Glomerular visceral epithelial cell (primary cell): ENCODE measurements around the gene MGMT.

Source experiments
- DNase-seq: peaks from one replicate; pipeline ENCODE4 v3.0.0-alpha.2; 2016; ENCODE audit errors: extremely low spot score

MGMT gene

DNA sequence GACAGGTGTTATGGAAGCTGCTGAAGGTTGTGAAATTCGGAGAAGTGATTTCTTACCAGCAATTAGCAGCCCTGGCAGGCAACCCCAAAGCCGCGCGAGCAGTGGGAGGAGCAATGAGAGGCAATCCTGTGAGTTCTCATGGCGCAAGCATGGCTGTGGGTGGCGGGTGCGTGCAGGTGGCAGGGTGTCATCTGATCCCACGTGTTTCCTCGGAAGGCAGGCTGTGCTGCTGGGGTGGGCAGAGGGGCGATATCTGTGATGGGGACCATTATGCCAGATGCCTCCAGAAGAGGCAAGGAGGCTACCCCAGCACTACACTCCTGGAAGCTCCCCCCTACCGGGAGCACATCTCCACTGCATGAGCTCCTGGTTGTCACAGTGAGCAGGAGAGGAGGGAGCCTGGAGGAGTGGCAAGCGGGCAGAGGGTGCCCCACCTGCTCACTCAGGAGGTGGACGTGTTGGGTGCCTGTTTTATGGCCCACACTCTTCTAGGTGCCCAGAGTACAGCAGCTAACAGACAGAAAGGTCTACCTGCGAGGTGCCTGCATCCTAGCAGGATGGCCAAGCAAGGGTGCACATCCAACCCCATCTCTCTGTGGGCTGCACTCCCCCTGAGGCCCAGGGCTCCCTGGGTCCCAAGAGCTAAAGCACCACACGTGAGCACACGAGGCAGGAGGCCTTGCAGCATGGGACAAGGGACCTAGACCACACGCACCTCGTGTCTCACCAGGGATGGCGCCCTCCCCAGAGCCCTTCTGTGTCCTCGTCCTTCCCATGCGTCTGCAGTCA, 292.4 kb downstream of the MGMT start:
- DNase-seq, result no peak

DNA sequence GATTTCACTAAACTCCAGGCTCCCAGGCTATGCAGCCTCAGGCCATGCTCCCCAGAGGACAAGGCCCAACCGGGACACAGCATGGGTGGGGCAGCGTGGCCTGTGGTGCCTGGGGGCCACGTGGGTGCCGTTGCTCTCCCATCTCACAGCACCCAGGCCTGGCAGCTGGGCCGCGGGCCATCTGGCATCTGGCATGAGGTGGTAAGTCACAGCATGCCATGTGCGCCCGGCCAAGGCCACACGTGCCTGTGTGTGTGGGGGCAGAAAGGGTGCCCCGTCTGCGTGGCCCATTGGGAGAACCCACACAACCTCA, 292.9 kb downstream of the MGMT start:
- DNase-seq, result no peak

DNA sequence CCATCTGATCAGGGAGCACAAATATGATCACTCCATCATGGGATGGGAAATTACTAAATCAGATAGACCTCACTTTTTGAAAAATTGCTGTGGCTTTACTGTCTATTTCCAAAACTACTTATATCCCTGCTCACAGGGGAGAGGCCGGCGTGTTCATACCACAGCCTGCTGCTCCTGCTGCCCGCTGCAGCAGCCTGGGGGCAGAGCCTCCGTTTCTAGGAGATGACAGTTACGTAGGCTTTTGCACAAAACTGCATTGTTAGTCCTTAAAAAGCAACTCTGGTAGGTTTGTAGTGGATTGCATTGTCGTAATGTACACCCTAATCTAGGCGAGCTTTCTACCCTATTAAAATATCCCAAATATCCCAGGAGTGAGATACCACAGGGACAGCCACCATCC, 293.4 kb downstream of the MGMT start:
- no peak for DNase-seq

DNA sequence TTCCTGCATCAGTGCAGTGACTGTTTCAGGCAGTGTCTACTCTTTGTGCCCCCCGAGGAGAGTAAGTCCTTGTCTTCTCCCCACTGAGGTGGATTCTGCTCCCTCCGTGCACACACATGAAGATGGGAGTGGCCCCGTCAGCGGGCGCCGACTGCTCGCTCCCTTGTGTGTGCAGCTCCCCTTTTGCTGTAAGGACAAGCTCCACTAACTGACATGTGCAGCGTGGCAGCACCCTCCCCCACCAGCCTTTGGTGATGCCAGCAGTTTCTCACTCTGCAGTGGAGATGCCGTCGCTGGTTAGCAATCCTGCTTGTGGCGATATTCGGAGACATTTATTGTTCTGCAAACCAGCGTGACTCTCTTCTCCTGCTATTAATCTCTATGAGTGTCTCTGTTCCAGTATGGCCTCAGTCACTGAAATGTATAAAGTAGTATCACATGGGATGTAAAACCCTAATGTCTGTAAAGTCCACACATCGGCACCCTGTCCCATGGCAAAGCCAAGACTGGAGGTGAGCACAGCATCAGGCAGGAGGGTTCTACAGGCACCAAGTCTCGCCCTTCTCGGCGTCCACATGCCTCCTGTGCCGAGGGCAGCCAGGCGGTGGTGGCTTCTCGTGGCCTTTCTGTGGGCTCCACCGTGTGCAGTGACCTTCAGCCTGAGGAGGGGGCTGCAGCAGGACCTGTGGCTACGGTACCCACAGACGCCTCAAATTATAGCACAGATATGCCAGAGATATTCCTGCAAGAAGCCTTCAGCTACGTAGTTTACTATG, 294.3 kb downstream of the MGMT start:
- DNase-seq, result no peak

DNA sequence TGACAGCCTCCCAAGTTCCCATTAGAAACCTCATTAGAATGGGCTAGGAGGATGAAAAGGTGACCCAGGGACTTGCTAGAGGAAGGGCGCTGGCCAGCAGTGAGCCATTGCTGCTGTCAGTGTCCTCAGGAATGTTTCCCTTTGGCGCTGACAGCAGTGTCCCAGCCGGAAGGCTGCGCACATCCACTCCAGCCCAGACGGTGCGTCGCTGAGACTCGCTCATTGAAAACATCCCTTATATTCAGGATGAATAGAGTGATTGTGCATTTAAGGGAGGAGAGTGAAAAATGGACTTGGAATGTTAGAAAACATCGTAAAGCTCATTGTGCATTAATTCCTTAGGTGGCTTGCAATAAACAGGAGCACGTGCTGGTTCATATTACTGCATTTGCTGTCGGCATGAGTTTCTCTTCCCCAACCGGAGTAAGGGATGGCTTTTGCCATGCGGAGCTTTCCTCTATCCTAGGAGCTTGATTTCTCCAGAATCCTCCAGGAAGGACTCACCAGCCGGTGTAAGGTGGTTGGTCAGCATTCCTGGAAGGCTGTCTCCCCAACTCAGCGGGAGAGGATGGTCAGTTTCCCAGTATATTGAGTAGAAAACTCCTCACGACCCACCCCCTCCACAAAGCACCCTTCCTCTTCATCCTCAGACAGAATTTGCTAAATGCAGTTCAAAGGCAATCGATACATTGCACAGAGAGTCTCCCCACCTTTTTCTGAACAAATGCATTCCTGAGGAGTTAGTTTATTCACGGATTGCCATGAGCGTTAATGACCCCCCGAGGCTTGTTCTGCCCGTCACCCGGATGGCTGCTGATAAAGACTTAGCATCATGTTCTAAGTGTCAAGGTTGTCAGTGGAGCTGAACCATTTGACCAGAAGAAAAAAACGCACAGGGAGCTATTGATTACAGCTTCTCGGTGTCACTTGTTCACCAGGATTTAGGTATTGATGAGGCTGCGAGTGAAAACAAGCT, 295.2 kb downstream of the MGMT start:
- no peak for DNase-seq

DNA sequence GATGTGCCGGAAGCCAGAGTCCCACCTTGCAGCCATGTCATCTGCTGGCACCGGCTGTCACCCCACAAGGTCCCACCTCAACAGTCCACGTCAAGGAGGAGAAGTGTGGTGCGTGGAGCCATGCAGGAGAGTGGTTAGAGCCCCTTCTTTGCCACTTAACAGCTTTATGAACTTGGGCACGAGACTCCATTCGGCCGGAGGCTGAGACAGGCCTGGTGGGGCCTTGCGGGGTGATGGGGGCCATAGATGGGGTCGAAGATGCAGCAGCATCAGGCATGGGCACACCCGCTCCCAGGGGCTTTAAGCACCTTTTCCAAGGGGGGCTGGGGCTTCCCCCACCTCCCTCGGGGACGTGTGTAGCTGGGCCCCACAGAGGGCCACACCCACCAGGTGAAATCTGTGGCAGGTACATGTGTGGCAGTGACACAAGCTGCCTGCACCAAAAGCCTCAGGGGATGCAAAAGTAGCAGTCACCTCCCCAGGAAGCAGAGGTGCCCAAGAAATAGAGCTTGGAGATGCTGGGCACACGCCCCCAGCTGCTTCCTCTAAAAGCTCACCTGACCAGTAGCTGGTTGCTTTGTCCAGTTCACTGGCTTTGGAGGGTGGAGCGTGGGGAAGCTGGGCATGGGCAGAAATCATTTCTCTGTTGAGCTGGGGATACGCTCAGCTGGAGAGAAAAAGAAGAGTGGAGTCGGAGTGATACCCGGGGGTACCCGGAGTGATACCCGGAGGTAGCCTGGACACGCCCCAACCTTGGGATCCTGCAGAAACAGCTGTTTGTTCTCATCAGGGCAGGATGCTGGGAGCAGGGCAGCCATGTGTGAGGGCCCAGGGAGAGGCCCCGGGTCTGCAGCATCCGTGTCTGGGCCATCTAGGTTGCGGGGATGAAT, 297.2 kb downstream of the MGMT start:
- no peak for DNase-seq

DNA sequence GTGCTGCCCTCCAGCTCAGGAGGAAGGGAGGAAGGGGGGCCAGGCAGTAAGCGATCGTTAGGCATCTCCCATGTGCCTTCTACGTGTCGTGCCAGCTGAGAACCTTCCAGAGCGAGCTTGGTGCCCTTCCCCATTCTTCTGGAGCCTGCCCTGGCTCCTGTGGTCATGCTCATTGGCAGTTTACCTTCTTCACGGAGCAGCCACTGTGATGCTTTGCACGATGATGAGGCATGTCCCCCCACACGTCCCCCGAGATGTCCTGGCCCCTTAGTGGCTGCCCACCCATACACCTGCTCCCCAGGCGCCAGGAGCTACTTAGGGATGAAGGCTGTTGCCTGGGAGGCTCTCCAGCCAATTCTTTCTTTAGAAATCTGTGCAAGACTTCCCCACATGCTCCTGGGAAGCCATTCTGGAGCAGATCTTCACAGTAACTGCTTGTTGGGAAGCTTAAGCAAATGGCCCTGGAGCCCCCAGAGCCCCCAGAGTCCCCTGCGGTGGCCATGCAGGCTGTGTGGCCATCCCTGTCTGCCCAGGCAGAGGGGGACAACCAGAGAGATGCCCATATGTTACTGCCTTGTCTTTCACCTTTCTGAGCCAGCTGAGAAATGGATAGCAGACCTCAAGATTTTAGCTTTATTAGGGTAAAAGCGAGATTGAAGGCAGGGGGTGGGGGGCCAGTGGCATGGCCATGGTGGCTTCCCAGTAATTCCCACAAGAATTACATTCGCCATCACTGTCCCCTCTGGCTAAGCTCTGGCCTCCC, 298.0 kb downstream of the MGMT start:
- no peak for DNase-seq

DNA sequence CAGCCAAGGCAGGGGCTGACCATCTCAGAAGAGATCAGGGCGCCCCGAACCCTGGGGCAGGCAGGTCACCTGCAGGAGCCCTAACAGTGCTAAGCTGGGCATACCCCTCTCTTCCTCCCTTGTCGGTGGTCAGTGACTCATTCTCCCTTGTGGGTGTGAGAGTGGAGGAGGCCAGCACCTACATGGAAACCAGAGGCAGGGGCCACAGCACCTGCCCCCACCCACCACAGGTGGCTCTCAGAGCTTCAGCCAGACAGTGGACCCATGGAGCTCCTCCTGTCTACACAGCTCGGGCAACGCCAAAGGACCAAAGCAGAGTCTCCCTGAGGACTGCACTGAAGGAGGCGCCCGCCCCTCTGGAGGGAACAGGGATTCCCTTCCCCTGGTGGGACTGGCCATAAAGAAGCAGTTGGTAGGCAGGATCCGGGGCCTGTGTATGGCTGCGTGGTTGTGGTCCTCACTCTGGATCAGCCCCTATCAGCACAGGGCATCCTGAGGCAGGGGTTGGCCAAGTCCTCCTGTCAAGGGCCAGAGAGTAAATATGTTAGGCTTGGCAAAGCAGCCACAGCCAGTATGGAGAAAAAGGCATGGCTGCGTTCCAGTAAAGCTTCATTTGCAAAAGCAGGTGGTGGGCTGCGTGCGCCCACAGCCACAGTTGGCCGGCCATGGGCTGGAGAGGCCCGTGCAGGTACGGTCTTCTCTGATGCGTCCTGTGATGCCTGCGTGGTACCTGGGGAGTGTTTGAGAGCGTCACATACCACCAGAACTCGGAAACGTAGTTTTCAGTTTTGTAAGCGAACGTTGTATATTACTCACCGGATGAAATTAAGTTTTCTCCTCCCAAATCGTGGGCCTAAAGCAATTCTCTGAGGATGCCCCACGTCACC, 298.9 kb downstream of the MGMT start:
- DNase-seq, result no peak

DNA sequence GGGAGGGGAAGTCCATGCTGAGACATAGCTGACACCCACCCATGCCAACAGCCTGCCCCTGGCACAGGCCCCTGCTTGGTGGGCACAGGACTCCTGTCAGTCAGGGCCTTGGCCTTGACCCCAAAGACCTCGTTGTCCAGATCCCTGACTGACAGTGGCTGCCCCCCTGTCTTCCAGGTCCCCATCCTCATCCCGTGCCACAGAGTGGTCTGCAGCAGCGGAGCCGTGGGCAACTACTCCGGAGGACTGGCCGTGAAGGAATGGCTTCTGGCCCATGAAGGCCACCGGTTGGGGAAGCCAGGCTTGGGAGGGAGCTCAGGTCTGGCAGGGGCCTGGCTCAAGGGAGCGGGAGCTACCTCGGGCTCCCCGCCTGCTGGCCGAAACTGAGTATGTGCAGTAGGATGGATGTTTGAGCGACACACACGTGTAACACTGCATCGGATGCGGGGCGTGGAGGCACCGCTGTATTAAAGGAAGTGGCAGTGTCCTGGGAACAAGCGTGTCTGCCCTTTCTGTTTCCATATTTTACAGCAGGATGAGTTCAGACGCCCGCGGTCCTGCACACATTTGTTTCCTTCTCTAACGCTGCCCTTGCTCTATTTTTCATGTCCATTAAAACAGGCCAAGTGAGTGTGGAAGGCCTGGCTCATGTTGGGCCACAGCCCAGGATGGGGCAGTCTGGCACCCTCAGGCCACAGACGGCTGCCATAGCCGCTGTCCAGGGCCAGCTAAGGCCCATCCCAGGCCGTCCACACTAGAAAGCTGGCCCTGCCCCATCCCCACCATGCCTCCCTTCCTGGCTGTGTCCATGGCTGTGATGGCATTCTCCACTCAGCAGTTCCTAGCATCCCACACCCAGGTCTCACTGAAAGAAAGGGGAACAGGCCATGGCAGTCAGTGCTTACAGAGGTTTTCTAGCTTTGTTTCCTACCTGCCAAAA, 299.8 kb downstream of the MGMT start:
- no peak for DNase-seq

DNA sequence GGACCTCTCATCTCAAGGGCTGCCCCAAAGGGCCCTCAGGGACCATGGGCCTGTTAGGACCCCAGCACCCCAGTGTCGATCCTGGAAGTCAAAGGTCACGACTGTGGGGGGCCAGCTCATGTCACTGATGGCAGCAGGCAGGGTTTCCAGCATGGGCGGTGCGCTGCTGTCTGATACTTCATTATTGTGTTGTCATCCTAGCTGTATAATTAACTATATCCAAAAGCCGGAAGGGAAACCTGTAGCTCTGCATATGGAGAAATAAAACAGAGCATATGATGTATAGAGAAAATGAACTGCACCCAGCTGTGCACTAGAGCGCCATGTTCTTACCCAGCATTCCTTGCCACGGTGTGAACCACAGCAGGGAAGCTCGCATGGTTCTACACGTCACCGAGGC, 300.7 kb downstream of the MGMT start:
- DNase-seq, result no peak

DNA sequence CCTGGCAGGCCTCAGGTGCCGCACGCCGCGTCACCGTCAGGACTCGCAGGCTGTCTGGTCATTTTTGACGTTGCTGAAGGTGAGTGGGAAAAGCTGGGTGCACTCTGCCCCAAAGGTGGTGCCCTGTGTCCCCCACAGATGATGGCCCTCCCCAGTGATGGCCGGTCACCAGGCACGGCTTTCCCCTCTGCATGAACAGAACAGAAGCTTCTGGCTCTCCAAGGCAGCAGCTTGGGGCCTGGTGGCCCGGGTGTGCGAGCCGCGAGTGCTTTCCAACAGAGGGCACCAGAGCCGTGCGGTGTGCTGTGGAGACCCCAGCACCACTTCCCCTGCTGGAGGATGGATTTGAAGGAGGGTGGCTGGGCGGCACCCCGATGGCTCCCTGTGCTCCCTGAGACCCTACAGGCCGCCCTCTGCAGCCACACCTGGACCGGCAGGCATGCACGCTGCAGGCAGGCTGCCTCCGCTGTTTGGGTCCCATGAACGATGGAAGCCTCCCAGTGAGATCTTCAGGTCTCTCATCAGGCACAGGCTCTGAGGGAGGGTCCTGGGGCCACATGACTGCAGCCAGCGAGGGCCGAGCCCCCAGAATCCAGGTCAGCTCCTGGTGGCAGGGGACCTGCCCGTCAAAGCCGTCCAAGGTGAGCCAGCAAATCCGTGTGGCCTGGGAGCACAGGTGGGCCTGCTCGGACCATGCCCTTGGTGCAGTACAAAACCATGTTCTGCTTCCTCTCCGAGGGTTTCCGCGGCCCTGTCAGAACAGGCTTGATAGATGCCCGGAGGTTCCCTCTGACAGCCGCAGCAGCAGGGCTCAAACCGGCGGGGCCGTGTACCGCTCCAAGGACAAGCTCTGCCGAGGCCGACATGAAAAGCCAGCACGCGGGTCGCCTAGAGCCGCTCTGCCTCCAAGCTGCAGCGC, 301.7 kb downstream of the MGMT start:
- DNase-seq, result no peak

DNA sequence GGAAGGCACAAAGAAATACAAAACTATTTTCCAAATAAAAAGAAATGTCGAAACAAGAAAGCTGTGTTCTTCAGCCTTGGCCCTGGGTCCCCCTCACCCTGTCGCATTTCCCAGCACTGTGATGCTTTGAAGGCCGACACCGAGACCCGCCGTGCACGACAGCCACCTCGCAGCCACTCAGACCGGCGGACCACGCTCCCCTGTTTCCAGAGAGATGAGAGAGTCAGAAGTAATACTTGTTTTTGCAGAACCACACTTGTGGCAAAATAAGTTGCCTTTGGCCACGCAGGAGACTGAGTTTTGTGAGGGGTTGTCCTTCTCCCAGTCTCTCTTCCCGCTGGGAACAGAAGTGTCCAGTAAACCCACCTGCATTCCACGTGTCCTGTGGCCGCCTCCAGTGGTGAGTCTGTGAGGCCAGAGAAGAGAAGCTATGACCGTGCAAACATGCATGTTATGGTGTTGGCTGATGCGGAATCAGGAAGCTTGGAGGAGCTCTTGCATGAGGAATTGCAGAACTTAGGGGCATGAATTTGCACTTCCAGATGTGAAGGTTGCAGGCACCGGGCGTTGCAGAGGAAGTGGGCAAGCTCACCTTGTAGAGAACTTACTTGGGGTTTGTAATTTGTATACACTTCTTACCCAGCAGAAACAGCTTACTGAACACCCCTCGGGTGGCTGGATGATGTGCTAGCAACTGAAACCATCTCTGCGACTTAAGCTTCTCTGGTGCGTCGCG, 302.5 kb downstream of the MGMT start:
- no peak for DNase-seq

DNA sequence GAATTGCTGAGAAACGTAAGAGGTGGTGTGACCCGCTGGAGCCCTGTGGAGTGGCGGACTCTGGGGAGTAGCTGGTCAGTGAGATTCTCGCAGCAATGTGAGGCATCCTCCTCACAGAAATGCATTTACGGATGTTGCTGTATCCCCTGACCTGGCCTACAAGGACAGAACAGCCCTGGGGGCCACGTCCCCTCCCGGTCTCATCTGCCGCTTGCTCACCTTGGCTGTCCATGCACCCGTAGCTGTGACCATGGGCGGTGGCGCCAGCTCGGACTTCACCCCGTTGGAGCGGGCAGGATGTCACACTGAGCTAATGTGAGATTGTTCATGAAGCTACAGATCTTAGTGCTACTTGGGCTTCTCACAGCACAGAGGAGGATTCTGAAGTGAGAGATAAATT, 303.2 kb downstream of the MGMT start:
- no peak for DNase-seq

DNA sequence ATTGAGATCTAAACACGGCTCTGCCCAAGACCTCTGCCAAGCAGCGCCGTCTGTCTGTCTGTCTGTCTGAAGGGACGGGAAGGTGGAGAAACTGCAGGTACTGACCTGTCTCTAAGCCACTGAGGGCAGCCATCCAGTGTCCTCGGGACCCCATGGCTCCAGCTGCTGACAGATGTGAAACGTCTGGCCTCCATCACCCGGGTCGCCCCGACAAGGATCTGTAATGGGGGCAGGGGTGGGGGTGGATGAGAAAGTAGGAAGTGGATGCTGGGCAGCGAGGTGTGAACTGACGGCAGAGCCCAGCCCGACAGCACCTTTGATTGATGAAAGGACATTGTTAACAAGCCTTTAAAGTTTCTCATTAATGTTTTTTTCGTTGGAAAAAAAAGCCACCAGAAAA, 304.0 kb downstream of the MGMT start:
- DNase-seq, result no peak

DNA sequence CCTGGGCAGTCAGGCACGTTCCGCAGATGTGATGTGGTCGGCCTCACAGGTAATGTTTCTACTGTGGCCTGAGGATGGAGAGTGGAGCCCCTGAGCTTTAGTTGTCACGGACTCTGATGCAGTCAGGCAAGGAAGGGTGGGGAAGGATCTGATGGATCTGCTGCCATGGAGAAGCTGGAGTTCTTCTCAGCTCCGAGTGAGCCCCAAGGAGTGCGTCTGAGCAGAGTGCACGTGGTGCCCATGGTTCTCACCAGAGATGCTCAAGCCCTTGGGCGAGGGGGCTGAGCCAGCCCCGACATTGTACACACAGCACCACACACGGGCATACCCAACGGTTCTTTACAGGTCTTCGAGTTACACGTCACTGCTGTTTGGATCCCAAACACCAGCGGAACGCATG, 304.5 kb downstream of the MGMT start:
- no peak for DNase-seq

DNA sequence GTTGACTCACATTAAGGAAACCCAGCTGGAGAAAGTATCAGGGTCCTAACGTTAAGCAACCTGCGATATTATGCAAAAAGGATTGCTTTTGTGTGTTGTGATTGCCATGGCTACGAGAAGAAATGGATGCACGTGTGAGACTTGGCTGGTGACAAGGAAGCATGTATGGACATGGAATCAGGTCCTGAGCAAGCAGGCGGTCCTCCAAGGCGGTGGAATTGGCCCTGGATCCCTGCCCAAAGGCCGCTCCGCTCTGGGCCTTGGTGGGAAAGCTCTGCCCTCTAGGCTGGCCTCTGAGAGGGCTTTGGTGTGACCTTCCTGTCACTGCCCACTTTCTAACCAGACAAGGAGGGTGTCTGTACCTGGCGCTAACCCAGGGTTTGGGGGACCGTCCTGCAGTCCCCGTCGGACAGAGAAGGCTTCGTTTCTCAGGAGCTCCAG, 305.0 kb downstream of the MGMT start:
- DNase-seq, result no peak
